HG02981 (cell line): ENCODE data around the gene ORC2.

Source experiments
- ATAC-seq: cut with Tn5 transposase; IDR thresholded peaks from one replicate; pipeline ENCODE4 v1.9.1; 2021; ENCODE audit warnings: mild to moderate bottlenecking, moderate library complexity; ENCODE audit not compliant: unreplicated experiment

ORC2 gene

GRCh38 chr2:200862532-200863000 is 100.9 kb downstream of the ORC2 start:
- ATAC-seq: no peak

- no peak for ATAC-seq
Measured at GRCh38 chr2:200861617-200862155, 101.8 kb downstream of the ORC2 start.

GRCh38 chr2:200860092-200860795 is 103.2 kb downstream of the ORC2 start:
- no peak for ATAC-seq
